Uterus (tissue), 2 donors: ENCODE data around the gene ASB2.

ENCODE experiments used
- POLR2A ChIP-seq, 2 donors: fragments of 450-650 bp; IDR thresholded peaks; one replicate each; pipeline ENCODE4 v1.6.1; 2016; ENCODE audit warnings: antibody characterized with exemption in 2 of 2, mild to moderate bottlenecking in 1 of 2, moderate library complexity in 1 of 2
- TF ChIP-seq, protein P1 (sequence below), 4 experiments: fragments of 200-600 bp in 2 of 4; fragments of 450-650 bp in 2 of 4; sonication (generic) in 2 of 4; IDR thresholded peaks; one replicate each; pipeline ENCODE4 v1.5.1; 2016 to 2019; ENCODE audit warnings: antibody characterized with exemption in 4 of 4, mild to moderate bottlenecking in 2 of 4, moderate library complexity in 1 of 4

DNA sequence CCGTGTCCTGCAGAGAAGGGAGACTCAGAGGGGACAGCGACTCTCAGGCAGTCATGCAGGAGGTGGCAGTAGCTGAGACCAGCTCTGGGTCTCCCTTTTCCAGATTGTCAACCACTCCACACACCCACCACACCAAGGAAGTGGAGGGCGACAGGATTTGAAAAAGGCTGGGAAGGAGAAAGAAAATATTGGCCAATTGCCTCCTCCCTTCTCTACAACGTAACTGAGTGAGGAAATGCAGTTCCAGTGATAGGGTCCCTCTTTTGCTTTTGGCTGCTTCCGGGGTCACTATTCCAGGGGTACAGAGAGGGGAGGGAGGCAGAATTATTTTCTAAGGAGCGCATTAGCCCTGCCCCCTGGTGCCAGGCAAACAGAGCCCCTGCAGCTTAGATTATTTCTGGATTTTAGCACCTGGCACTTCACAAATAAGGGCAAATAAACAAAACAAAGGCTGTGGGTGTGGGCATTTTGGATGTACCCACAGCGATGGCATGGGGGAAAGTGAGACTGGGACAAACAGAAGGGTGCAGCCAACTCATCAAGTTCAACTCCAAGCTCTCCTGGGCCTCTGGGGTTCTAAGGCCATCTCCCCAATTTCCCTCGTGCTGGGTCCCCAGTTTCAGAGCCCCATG is 20.4 kb downstream of the ASB2 start:
- TF ChIP-seq POLR2A (IDR thresholded peaks at IDR 0.05): no peak
- TF ChIP-seq, protein P1, sequence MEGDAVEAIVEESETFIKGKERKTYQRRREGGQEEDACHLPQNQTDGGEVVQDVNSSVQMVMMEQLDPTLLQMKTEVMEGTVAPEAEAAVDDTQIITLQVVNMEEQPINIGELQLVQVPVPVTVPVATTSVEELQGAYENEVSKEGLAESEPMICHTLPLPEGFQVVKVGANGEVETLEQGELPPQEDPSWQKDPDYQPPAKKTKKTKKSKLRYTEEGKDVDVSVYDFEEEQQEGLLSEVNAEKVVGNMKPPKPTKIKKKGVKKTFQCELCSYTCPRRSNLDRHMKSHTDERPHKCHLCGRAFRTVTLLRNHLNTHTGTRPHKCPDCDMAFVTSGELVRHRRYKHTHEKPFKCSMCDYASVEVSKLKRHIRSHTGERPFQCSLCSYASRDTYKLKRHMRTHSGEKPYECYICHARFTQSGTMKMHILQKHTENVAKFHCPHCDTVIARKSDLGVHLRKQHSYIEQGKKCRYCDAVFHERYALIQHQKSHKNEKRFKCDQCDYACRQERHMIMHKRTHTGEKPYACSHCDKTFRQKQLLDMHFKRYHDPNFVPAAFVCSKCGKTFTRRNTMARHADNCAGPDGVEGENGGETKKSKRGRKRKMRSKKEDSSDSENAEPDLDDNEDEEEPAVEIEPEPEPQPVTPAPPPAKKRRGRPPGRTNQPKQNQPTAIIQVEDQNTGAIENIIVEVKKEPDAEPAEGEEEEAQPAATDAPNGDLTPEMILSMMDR (IDR thresholded peaks at IDR 0.05): no peak
